GM12878 (cell line): ENCODE data around the gene EEFSEC.

Experiments used
- CTCF ChIP-seq, 3 experiments: IDR thresholded peaks in 2 of 3; conservative IDR thresholded peaks in 1 of 3; 2 replicates each; pipeline ENCODE4 v1.5.1; 2011; ENCODE audit warnings: low read depth in 3 of 3, low read length in 3 of 3, mild to moderate bottlenecking in 3 of 3, control low read depth in 2 of 3, moderate library complexity in 2 of 3, inconsistent platforms in 1 of 3, mixed read lengths in 1 of 3; ENCODE audit not compliant: control insufficient read depth in 2 of 3, insufficient read depth in 1 of 3; ENCODE audit errors: extremely low read depth in 1 of 3
- RCOR1 ChIP-seq: conservative IDR thresholded peaks from 2 replicates; pipeline ENCODE4 v1.6.1; 2012; ENCODE audit warnings: low read depth, low read length, improper control_type of control experiment
- ZNF274 ChIP-seq: IDR thresholded peaks from one replicate; pipeline ENCODE4 v1.8.0; 2011; ENCODE audit not compliant: insufficient read length, insufficient read depth

GRCh38 chr3:128151758-128152274 is 1.5 kb upstream of the EEFSEC start:
- TF ChIP-seq RCOR1 (no peak), CTCF (IDR thresholded peaks at IDR 0.05 in 2 of 3, conservative IDR thresholded peaks at IDR 0.05 in 1 of 3; ENCODE audit: control insufficient read depth in 2 of 3, extremely low read depth in 1 of 3, insufficient read depth in 1 of 3, low read depth in 3 of 3, low read length in 3 of 3) (no peak), ZNF274 (no peak)
